GM19438 (cell line): ENCODE measurements around the gene IL11.
"Not testable (repeated sequence)": the region's sequence is repeated elsewhere in the genome, so short reads cannot be mapped to it uniquely, and the experiment has no call there.

ENCODE experiments used
- ATAC-seq: cut with Tn5 transposase; IDR thresholded peaks from one replicate; pipeline ENCODE4 v1.9.1; 2021; ENCODE audit warnings: low read depth; ENCODE audit not compliant: unreplicated experiment

Gene IL11

GRCh38 chr19:55370305-55370988, at the start of gene IL11:
TSS of gene IL11 (minus strand) at chr19:55370463. CDS start at chr19:55370310, 153 bp downstream.
- no peak for ATAC-seq

- ATAC-seq: no peak
Observed at GRCh38 chr19:55419624-55420236, 49.5 kb upstream of the IL11 start.

- no peak for ATAC-seq
Observed at GRCh38 chr19:55419103-55419502, 48.8 kb upstream of the IL11 start.

- no peak for ATAC-seq
Observed at GRCh38 chr19:55418185-55418584, 47.9 kb upstream of the IL11 start.

GRCh38 chr19:55410168-55410567, 39.9 kb upstream of the IL11 start:
- no peak for ATAC-seq

GRCh38 chr19:55409179-55409578, 38.9 kb upstream of the IL11 start:
- ATAC-seq: not testable (repeated sequence)

GRCh38 chr19:55408533-55408872, 38.2 kb upstream of the IL11 start:
- ATAC-seq: no peak

GRCh38 chr19:55407800-55408532, 37.7 kb upstream of the IL11 start:
- peak; percentile 90 for ATAC-seq

GRCh38 chr19:55407550-55407799, 37.2 kb upstream of the IL11 start, which contains the start of gene UBE2S:
TSS of gene UBE2S (minus strand) at chr19:55407788. CDS start at chr19:55407589, 199 bp downstream.
- ATAC-seq: not testable (repeated sequence)

GRCh38 chr19:55406826-55407549, 36.7 kb upstream of the IL11 start:
- no peak for ATAC-seq

- ATAC-seq: no peak
Observed at GRCh38 chr19:55406091-55406825, 36.0 kb upstream of the IL11 start.

GRCh38 chr19:55405638-55406037, 35.4 kb upstream of the IL11 start:
- no peak for ATAC-seq

GRCh38 chr19:55402509-55402908, 32.2 kb upstream of the IL11 start:
- ATAC-seq: no peak

GRCh38 chr19:55401390-55401789, 31.1 kb upstream of the IL11 start:
- not testable (repeated sequence) for ATAC-seq

GRCh38 chr19:55400281-55401087, 30.2 kb upstream of the IL11 start:
- no peak for ATAC-seq

GRCh38 chr19:55398200-55398925, 28.1 kb upstream of the IL11 start:
- ATAC-seq: no peak

GRCh38 chr19:55392820-55393761, 22.8 kb upstream of the IL11 start:
- ATAC-seq: no peak
